Fibroblast of skin of right quadriceps (primary cell): ENCODE data around the gene STAG1.
"Not testable (repeated sequence)": the region's sequence is repeated elsewhere in the genome, so short reads cannot be mapped to it uniquely, and the experiment has no call there.

Experiments used
- DNase-seq: peaks from one replicate; pipeline ENCODE4 v3.0.0-alpha.2; 2013

Gene STAG1

DNA sequence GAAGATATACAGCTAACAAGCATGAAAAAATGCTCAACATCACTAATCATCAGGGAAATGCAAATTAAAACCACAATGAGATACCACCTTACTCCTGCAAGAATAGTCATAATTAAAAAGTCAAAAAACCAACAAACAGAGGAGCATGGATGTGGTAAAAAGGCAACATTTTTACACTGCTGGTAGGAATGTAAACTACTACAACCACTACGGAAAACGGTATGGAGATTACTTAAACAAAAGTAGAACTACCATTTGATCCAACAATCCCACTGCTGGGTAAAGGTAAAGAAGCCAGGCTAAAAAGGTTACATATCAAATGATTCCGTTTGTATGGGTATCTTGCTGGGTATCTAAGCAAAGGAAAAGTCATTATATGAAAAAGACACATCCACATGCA, 53.8 kb downstream of the STAG1 start:
- DNase-seq: no peak

GRCh38 chr3:136696797-136697196, 55.4 kb downstream of the STAG1 start:
- no peak for DNase-seq

DNA sequence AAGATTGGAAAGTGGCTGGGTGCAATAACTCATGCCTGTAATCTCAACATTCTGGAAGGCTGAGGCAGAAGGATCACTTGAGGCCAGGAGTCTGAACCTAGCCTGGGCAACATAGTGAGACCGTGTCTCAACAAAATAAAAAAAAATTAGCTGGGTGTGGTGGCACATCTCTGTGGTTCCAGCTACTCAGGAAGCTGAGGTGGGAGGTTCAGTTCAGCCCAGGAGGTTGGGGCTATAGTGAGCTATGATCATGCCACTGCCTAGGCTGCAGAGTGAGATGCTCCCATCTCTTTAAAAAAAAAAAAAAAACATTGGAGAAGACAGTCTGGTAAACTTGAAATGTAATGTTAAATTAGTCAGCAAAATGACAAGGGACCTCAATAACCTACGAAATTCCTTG, 57.9 kb downstream of the STAG1 start:
- no peak for DNase-seq

DNA sequence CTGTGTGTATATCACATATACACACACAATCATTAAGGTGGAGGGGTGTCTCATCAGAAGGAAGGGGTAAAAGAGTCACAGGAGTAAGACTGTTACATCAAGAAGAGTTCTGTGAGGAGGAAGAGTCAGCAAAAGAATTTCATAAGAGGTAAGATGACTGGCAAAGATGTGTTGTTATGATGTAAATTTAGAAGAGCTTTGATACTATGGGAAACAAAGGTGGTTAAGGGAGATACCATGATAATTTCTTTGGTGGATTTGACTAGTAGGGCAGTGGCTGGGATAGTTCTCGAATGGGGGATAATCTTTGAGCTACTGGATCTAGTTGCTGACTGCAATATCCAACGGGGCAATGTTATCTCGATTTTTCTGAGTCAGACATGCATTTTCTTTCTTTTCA, 61.6 kb downstream of the STAG1 start:
- DNase-seq: no peak

DNA sequence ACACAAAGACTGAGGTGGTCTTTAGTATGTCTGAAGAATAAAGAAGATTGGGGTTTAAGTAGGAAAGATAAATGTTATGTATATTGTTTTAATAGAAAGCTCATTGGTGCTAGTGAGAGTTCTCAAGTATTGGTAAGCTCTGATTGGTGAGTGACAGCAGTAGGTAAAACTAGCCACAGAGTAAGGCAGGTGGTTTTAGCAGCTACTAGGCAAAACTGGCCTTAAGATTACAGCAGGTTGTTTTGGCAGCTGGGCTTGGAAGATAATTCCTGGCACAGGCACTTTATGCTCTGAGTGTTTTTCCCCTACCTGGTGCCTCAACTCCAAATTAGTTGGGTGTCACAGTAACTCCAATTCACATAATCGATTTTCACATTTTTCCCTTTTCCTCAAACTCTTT, 66.3 kb downstream of the STAG1 start:
- DNase-seq: no peak

GRCh38 chr3:136682740-136683312, 69.4 kb downstream of the STAG1 start:
- DNase-seq: no peak

DNA sequence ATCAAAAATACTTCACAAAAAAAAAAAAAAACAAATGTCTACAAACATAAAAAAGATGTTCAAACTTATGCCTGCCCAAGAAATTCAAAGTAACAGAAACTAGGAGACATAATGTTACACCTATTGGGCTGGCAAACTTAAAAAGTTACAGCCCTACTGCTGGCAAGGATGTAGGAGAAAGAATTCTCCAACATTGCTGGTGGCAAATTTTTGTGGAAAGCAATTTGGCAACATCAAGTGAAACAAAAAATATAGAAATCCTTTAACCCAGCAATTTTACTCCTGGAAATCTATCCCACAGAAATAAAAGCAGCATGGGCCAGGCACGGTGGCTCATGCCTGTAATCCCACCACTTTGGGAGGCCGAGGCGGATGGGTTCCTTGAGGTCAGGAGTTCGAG, 73.2 kb downstream of the STAG1 start:
- DNase-seq: no peak

DNA sequence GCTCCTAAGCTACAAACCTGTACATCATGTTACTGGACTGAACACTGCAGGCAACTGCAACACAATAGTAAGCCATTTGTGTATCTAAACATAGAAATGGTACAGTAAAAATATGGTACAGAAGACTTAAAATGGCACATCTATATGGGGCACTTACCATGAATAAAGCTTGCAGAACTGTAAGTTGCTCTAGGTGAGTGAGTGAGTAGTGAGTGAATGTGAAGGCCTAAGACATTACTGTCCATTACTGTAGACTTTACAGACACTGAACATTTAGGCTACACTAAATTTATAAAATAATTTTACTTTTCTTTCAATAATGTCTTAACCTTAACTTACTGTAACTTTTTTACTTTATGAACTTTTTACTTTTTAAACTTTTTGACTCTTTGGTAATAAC, 76.2 kb downstream of the STAG1 start:
- no peak for DNase-seq

DNA sequence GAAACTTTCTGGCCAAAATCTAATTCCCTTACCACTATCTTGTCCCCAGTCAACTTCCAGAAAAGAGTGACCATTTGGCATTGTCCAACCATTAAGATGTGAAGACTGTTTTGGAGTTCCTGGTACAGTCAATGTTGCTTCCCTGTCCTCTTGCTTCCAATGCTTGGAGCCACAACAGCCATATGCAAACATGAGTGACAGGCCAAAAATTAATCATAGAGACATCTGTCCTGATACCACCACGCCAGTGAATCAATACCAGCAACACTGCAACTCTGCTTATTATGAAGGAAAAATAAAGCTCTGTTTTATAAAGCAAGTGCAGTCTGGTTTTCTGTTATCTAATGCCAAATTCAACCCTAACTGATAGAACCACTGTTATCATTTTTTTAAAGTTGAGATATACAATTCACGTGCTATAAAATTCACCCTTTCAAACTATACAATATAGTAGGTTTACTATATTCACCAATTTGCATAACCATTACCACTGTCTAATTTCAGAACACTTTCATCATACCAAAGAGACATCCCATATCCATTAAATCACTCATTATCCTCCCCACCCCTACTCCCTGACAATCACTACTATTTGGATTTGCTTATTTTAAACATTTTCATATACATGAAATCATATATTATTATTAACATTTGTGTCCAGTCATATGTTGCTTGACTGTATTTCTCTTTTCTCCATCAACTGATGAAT, 76.9 kb downstream of the STAG1 start:
- DNase-seq: no peak

GRCh38 chr3:136672457-136672856, 79.7 kb downstream of the STAG1 start:
- no peak for DNase-seq

DNA sequence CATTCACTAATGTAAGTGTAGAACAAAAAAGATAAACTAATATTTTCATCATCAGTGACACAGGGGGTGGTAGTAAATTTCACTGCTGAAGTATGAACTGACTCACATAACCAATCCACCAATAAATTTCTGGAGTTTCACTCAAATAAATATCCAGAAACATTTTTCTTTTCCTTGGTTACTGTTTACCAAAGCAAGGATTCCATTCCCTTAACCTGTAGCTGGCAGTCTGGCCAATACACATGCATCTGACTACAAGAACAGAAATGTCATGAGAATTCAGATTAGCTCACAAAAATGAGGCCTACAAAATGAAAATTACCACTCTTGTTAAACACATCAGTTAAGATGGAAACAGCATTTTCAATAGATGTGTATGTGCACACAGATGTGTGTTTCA, 80.3 kb downstream of the STAG1 start:
- DNase-seq: peak; percentile 45

DNA sequence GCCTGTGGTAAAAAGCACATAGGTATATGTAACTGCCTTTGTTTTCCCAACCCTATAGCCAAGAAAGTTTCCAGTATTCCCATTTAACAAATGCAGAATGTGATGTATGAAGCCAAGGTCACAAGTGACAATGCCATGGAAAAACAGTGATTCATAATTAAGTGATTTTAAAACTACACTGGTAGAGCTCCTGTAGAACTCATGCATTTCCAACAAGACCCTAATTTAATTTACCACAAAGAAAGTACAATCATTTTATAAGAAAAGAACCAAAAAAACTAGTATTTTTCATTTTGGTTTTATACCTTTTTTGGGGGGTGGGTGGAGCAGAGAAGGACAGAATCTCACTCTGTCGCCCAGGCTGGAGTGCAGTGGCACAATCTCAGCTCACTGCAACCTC, 82.0 kb downstream of the STAG1 start:
- DNase-seq: no peak

GRCh38 chr3:136667081-136667480, 85.1 kb downstream of the STAG1 start:
- DNase-seq: peak; percentile 8

DNA sequence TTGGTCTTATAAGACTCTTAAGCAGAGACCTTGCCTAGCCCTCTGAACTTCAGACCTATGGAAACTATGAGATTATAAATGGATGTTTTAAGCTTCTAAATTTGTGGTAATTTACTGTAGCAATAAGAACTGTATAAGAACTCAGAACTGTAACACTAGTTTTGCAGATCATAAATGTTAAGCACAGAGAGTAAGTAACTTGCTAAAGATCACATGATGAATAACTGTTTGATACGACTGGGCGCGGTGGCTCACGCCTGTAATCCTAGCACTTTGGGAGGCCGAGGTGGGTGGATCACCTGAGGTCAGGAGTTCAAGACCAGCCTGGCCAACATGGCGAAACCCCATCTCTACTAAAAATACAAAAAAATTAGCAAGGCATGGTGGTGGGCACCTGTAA, 85.9 kb downstream of the STAG1 start:
- DNase-seq: not testable (repeated sequence)

DNA sequence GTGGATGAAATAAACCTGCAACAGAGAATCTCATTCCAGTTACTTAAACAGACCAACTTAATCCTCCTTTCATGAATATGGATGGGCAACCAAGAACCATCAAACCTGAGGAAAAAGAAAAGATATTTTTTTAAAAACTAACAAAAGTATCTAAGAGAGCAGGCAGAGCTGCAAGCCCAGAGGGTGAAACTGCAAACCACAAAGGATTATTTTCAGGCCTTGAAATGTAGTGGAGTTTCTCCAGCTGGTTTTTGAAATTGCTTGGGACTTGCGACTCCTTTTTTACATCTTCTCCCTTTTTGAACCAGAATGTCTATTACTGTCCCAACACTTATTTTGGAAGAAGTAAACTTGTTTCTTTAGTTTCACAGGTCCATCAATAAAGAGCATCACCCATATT, 87.4 kb downstream of the STAG1 start:
- no peak for DNase-seq

- DNase-seq: no peak
Measured at GRCh38 chr3:136661282-136661681, 90.9 kb downstream of the STAG1 start.

DNA sequence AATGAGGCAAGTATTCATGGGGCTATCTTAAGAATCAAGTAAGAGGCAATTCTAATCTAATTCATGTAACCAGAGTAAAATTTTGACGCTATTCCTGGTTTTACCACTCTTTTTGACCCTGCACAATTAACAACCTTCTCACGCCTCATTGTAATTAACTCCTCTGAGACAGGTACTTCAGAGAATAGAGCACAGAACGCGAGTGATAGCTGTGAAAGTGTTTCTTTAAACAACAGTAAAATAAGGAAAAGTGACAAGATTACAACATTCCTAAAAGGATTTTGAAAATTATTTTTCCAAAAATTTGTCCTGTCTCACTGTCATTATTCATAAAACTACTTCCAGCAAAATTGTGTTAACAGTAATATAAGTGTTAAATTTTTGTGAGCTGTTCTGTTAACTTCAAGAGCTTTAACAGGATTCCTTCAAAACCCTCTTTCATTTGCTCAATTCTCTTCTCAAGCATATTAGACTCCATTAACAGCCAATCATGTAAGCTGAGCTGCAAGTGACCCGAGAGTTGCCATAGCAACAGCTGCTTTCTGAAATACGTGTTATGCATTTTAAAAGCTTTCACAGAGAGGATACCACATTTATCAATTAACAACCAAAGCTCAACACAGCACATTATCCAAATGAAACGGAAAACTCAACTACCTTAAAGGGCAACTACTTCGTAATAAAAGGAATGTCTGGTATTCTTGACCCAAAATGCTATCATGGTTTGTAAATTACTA, 93.1 kb downstream of the STAG1 start:
- peak; percentile 63 for DNase-seq

GRCh38 chr3:136657526-136657925, 94.7 kb downstream of the STAG1 start:
- DNase-seq: no peak

DNA sequence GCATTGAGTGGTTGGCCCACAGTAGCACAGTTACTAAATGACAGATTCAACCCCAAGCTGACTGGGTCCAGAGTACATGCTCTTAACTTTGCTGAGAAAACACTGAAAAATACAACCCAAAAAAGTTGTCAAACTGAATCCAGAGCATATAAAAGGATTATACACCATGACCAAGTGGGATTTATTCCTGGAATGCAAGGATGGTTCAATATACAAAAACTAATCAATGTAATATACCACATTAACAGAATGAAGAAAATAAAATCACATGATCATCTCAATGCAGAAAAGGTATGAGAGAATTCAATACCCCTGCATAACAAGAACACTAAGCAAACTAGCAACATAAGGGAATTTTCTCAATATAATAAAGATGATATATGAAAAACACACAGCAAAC, 98.5 kb downstream of the STAG1 start:
- no peak for DNase-seq

GRCh38 chr3:136651581-136651980, 100.6 kb downstream of the STAG1 start:
- no peak for DNase-seq

DNA sequence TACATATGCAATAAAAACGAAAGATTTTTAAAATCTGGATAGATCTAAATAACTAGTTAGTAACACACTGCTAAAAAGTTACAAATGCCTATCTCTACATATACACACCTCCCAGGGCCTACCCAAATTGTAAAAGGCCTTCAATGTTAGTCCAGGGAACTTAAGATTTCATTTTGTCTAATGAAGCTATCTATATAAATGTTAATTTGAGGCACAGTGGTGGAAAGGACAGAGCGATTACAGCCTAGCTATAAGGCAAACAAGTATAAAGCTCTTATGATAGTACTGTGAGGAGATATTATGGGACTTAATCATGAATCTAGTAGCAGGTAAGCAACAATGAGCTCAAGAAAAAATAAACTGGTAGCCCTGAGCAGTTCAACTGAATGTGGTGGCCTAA, 101.7 kb downstream of the STAG1 start:
- DNase-seq: no peak

DNA sequence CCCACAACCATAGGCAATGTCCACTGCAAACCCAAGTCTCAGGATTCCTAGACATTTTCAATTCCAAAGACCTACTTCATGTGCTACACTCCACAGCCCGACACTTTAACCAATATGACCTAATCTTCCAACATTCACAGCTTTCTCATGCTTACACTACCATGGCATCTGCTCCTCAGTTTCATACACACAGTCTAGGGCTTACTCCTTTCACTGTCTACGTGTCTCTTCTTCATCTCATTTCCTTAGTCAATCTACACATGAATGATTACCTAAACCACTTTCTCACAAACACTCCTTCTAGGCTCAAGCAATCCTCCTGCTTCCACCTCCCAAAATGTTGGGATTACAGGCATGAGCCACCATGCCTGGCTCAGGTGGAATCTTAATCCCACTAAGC, 106.3 kb downstream of the STAG1 start:
- DNase-seq: no peak

- no peak for DNase-seq
Measured at GRCh38 chr3:136644212-136644611, 108.0 kb downstream of the STAG1 start.

DNA sequence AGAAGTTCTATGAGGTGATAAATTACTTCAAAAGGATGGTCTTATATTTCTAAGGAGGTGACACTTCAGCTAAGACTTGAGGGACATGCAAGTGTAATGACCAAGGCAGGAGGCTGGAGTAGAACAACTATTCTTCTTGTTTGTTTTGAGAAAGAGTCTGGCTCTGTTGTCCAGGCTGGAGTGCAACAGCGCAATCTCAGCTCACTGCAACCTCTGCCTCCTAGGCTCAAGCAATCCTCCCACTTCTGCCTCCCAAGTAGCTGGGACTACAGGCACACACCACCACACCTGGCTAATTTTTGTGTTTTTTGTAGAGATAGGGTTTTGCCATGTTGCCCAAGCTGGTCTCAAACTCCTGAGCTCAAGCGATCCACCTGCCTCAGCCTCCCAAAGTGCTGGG, 108.8 kb downstream of the STAG1 start:
- DNase-seq: not testable (repeated sequence)
